NB4 (cell line): ENCODE results near the gene TNKS2.

ENCODE experiments used
- CTCF ChIP-seq: IDR thresholded peaks from one replicate; pipeline ENCODE4 v1.5.1; 2012; ENCODE audit warnings: low read depth, low read length
- MAX ChIP-seq: IDR thresholded peaks from 2 replicates; pipeline ENCODE4 v1.6.1; 2011; ENCODE audit warnings: low read depth, low read length
- MYC ChIP-seq: IDR thresholded peaks from 2 replicates; pipeline ENCODE4 v1.6.1; 2011; ENCODE audit warnings: low read depth, low read length
- POLR2A ChIP-seq: IDR thresholded peaks from 2 replicates; pipeline ENCODE4 v1.6.1; 2011; ENCODE audit warnings: mild to moderate bottlenecking; ENCODE audit not compliant: insufficient read length; ENCODE audit errors: extremely low read depth

DNA sequence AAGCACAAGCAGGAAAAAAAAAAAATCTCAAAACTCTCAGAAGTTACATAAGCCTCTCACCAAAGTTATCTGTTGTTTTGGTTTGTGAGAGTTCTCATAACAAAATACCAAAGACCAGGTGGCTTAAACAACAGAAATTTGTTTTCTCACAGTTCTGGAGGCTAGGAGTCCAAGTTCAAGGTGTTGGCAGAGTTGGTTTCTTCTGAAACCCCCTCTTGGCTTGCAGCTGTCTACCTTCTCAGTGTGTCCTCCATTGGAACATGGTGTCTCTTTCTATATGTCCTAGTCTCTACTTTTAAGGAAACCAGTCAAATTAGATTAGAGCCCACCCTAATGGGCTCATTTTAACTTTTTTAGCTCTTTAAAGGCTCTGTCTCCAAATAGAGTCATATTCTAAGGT lies 44.9 kb downstream of the TNKS2 start:
- TF ChIP-seq POLR2A (no peak), MYC (no peak), CTCF (no peak), MAX (no peak)
